GM04504 (cell line): ENCODE data around the gene SLC35E1.
A peak's percentile ranks its signal among the peaks of the same experiment; 100 is the strongest.

Source experiments
- DNase-seq: peaks from one replicate; pipeline ENCODE4 v3.0.0-alpha.2; 2012; ENCODE audit warnings: low read depth

SLC35E1 gene

DNA sequence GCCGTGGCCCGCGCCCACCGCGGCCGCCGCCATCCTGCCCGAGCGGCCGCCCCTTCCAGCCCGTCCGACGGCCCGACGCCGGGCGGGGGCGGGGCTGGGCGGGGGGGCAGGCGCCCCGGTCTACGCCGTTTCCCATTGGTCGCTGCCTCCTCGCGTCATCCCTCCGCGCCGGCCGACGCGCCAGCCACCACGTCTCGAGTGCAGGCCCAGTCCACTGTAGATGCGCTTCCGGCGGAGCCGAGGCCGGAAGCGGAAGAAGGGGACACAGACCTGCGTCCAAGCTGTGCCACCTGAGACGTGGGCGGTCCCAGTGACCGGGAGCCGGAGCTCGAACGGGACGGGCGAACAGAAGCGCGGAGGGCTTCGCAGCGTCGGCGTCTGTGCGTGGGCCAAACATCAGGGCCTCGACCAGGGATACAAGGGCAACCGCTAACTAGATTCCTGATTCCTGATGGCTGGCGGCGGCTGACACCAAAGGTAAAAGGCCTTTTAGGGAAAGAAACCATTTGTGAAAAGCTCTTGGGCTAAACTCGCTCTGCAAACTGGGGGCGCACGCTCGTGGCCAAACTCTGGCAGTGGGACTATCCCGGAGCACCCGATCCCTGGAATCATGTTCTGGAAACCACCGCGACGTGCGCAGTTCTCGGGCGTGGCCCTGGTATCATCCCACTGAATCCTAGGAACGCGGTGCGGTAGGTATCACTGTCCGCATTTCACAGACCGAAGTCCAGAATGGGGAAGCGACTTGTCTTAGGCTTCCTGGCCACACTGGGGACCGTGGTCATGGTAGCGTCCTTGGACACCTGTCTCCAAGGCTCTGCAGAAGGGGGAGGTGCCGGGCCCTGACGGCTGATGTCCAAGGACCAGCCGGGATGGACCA, at the start of gene SLC35E1:
Gene SLC35E1 (minus strand): TSS at position 84 of the 880 bp plus-strand sequence. CDS start 51 bp downstream, at position 33.
- DNase-seq = peak; percentile 87

DNA sequence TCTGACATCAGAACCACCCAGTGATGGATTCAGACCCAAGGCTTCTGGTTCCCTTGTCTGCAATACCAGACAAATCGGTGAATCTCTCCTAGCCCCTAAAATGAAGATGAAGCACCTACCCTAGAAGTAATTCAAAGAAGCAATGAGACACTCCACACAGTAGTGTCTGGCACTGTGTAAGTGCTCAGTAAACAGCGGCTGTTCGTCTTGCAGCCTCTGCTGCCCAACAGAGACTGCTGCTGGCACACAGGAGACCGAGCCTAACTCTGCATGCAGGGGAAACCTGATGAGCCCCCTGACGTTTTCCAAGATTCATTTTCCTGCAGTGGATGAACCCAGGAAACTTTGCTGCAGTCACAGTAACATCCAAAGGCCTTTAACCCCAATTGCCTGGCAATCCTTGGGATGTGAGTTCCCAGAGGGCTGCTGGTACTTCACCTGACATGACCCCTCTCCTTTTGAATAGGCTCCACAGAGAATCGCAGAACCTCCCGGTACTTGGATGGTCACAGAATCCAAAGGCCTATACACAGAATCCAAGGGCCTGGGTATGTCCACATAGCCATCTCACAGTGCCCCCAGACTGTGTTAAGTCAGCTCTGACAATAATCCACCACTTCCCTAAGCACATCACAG, 49.1 kb upstream of the SLC35E1 start:
- DNase-seq = no peak

DNA sequence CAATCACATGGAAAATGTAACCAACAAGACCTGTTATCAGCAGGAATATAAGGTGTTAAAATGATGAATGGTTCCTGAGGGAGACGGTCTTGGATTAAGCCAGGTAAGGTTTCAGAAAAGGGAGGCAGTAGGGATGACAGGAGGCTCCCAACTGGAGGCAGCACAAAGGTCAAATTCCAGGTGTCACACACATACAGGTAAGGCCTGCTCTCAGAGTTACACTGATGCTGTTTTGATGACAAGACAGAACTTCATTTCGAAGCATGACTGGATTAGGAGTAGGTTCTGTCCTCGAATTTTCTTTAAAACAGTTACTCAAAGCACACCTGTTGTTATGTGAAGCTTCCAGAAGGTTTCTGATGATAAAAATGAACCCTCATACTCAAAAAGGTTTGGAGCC, 48.4 kb upstream of the SLC35E1 start:
- DNase-seq = no peak

DNA sequence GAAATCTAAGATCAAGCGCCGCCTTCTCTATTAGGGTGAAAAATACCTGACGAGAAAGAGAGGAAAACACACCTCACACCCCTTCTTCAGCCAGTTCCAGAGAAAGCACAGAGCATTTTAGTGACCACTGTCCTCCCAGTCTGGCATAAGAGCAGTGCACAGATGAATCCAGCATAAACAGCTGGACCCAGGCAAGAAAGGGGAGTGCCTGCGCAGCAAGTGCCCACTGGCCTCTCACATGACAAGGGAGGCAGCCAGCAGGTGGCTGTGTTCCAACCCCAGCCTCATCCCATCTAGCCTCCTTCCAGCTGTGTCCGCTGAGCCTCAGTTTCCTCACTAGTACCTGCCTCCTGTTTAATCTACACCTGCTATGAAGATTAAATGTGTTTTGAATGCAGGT, 47.8 kb upstream of the SLC35E1 start:
- DNase-seq = no peak

GRCh38 chr19:16619457-16619856, 47.2 kb upstream of the SLC35E1 start:
- no peak for DNase-seq

- no peak for DNase-seq
Observed at GRCh38 chr19:16618248-16618647, 46.0 kb upstream of the SLC35E1 start.

DNA sequence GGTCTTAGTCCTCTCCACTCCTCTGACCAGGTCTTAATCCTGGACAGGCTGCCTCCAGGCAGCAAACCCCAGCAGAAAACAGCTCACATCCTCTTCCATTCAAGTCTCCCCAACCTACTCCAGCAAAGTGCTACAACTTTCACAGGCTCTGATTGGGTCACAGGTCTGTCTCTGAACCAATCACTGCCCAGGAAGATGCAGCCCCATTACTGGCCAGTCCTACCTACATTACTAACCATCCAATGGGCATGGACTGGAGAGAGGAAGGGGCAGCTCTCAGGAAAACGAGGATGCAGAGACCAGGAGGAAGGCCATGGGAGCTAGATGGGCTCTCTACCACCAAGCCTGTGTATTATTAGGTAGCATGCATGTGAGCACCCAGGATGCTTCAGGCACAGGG, 43.6 kb upstream of the SLC35E1 start:
- no peak for DNase-seq

GRCh38 chr19:16614941-16615340, 42.7 kb upstream of the SLC35E1 start:
- DNase-seq = no peak

DNA sequence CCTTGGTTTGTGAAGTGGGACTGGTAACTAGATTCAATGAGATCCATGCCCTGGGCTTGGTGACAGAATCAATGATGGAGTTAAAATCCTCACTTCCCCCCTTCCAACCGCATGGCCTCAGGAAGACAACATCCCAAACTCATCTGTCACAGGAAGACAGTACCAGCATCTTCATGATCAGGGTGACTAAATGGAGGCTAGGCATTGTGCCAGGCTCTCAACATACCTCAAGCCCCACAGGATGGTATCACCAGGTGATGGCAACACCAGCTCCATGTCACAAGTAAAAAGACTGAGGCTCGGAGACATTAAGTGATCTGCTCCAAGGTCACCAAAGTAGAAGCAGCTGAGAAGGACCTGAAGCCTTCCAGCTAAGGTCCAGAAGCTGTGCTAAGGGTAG, 41.6 kb upstream of the SLC35E1 start:
- DNase-seq = no peak

GRCh38 chr19:16612636-16613035, 40.4 kb upstream of the SLC35E1 start:
- DNase-seq = no peak

GRCh38 chr19:16611121-16611520, 38.9 kb upstream of the SLC35E1 start:
- DNase-seq = no peak

GRCh38 chr19:16609511-16610200, 37.4 kb upstream of the SLC35E1 start:
- DNase-seq = no peak

DNA sequence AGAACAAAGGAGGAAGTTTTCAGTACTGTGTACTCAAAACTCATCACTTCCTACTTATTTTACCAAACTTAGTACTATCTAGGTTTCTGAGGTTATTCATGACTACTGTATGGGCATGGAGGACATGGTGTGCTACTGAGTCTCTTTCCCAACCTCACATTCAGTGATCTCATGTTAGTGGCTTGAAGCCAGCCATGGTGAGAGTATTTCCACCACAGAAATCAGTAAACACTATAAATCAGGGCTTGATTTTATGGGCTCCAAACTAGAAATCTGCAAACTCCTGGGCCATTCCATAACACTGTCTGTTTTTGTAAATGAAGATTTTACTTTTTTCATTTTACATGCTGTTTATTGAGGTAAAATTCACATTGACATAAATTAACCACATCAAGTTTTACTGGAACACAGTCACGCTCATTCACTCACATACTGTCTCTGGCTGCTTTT, 36.1 kb upstream of the SLC35E1 start:
- DNase-seq = peak; percentile 93

- DNase-seq = no peak
Observed at GRCh38 chr19:16607819-16608218, 35.6 kb upstream of the SLC35E1 start.

GRCh38 chr19:16605553-16605994, 33.4 kb upstream of the SLC35E1 start:
- DNase-seq = no peak

- DNase-seq = no peak
Observed at GRCh38 chr19:16605115-16605514, 32.9 kb upstream of the SLC35E1 start.

- no peak for DNase-seq
Observed at GRCh38 chr19:16604615-16605014, 32.4 kb upstream of the SLC35E1 start.

GRCh38 chr19:16603090-16603489, 30.9 kb upstream of the SLC35E1 start:
- DNase-seq = no peak

GRCh38 chr19:16601378-16602052, 29.3 kb upstream of the SLC35E1 start:
- DNase-seq = no peak

GRCh38 chr19:16600824-16601223, 28.6 kb upstream of the SLC35E1 start:
- DNase-seq = no peak

GRCh38 chr19:16599655-16600346, 27.6 kb upstream of the SLC35E1 start:
- no peak for DNase-seq

GRCh38 chr19:16598848-16599247, 26.6 kb upstream of the SLC35E1 start:
- no peak for DNase-seq
